ENCODE data around the gene CATSPER3.

DNA sequence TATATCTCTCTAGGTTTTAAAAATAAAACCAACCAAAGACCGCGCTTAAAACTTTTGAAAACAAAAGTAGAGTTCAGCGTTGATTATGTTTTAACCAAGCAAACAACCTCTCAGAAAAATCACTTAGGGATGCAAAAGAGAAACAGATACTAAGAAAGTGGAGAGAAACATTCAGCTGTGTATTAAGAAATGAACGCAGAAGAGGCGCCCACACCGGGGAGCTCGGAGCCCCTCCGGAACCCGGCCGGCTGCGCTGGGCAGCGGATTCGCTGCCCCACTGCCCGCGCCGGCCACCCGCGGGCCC is 64.9 kb downstream of the CATSPER3 start:
- TF ChIP-seq, protein P1, sequence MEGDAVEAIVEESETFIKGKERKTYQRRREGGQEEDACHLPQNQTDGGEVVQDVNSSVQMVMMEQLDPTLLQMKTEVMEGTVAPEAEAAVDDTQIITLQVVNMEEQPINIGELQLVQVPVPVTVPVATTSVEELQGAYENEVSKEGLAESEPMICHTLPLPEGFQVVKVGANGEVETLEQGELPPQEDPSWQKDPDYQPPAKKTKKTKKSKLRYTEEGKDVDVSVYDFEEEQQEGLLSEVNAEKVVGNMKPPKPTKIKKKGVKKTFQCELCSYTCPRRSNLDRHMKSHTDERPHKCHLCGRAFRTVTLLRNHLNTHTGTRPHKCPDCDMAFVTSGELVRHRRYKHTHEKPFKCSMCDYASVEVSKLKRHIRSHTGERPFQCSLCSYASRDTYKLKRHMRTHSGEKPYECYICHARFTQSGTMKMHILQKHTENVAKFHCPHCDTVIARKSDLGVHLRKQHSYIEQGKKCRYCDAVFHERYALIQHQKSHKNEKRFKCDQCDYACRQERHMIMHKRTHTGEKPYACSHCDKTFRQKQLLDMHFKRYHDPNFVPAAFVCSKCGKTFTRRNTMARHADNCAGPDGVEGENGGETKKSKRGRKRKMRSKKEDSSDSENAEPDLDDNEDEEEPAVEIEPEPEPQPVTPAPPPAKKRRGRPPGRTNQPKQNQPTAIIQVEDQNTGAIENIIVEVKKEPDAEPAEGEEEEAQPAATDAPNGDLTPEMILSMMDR (optimal IDR thresholded peaks at IDR 0.05 in 1 of 3, IDR thresholded peaks at IDR 0.05 in 1 of 3, conservative IDR thresholded peaks at IDR 0.05 in 1 of 3; ENCODE audit: extremely low read depth in 1 of 3, insufficient read depth in 2 of 3, low read length in 3 of 3), result no peak
- no peak for TF ChIP-seq EZH2 (IDR thresholded peaks at IDR 0.05; ENCODE audit: low read length)
